NCI-H1436 treated with DMSO at 0.1 percent for 48 hours (cell line): ENCODE results near the gene SH3RF3.

Experiments
- DNase-seq: peaks from one replicate; lab custom pipeline; 2025; lab: John Stamatoyannopoulos, UW

SH3RF3 gene

GRCh38 chr2:109264595-109265328 lies 135.8 kb downstream of the SH3RF3 start:
- no peak for DNase-seq

GRCh38 chr2:109265369-109265768 lies 136.4 kb downstream of the SH3RF3 start:
- no peak for DNase-seq

GRCh38 chr2:109265953-109266352 lies 136.9 kb downstream of the SH3RF3 start:
- no peak for DNase-seq

- no peak for DNase-seq
Observed at GRCh38 chr2:109266496-109266895, 137.5 kb downstream of the SH3RF3 start.

GRCh38 chr2:109266998-109267854 lies 138.2 kb downstream of the SH3RF3 start:
- DNase-seq: no peak

GRCh38 chr2:109268916-109269315 lies 139.9 kb downstream of the SH3RF3 start:
- no peak for DNase-seq

GRCh38 chr2:109269706-109270504 lies 140.9 kb downstream of the SH3RF3 start:
- no peak for DNase-seq

- no peak for DNase-seq
Observed at GRCh38 chr2:109270505-109271312, 141.7 kb downstream of the SH3RF3 start.

GRCh38 chr2:109271920-109272319 lies 142.9 kb downstream of the SH3RF3 start:
- no peak for DNase-seq

- no peak for DNase-seq
Observed at GRCh38 chr2:109272461-109272860, 143.5 kb downstream of the SH3RF3 start.

GRCh38 chr2:109275120-109276012 lies 146.4 kb downstream of the SH3RF3 start:
- DNase-seq: no peak

GRCh38 chr2:109277406-109277805 lies 148.4 kb downstream of the SH3RF3 start:
- no peak for DNase-seq

GRCh38 chr2:109279243-109279860 lies 150.3 kb downstream of the SH3RF3 start:
- no peak for DNase-seq

GRCh38 chr2:109280804-109281203 lies 151.8 kb downstream of the SH3RF3 start:
- DNase-seq: no peak

GRCh38 chr2:109282360-109282759 lies 153.4 kb downstream of the SH3RF3 start:
- DNase-seq: no peak

GRCh38 chr2:109282865-109283264 lies 153.9 kb downstream of the SH3RF3 start:
- DNase-seq: no peak

- no peak for DNase-seq
Observed at GRCh38 chr2:109284826-109285225, 155.8 kb downstream of the SH3RF3 start.

- DNase-seq: no peak
Observed at GRCh38 chr2:109285244-109285651, 156.2 kb downstream of the SH3RF3 start.

GRCh38 chr2:109287413-109287812 lies 158.4 kb downstream of the SH3RF3 start:
- no peak for DNase-seq

- no peak for DNase-seq
Observed at GRCh38 chr2:109287838-109288237, 158.8 kb downstream of the SH3RF3 start.
